Suprapubic skin (tissue), 4 donors: Measurements from ENCODE around the gene CRYZL1. TPM values are rescaled to one million over a fixed set of nuclear protein-coding genes. Genes with fewer than 3 reads are reported as not detected.

Experiments
- DNase-seq, 2 donors: peaks; one replicate each; pipeline ENCODE4 v3.0.0-alpha.2; 2019; ENCODE audit warnings: low spot score in 2 of 2
- H3K27ac ChIP-seq: fragments of 200-600 bp; sonication (generic); one replicate; pipeline ENCODE4 v1.5.1; 2019
- H3K27me3 ChIP-seq: fragments of 200-600 bp; sonication (generic); one replicate; pipeline ENCODE4 v1.5.1; 2019
- H3K36me3 ChIP-seq: fragments of 200-600 bp; sonication (generic); one replicate; pipeline ENCODE4 v1.5.1; 2019
- H3K4me1 ChIP-seq: fragments of 200-600 bp; sonication (generic); one replicate; pipeline ENCODE4 v1.5.1; 2019
- H3K4me3 ChIP-seq: fragments of 200-600 bp; sonication (generic); one replicate; pipeline ENCODE4 v1.5.1; 2019; ENCODE audit warnings: mild to moderate bottlenecking
- H3K9me3 ChIP-seq: fragments of 200-600 bp; sonication (generic); one replicate; pipeline ENCODE4 v1.5.1; 2019
- CTCF ChIP-seq, 2 donors: fragments of 200-600 bp in 1 of 2; fragments of 450-650 bp in 1 of 2; sonication (generic) in 1 of 2; IDR thresholded peaks; one replicate each; pipeline ENCODE4 v1.5.1; 2016 to 2019; ENCODE audit warnings: antibody characterized with exemption in 2 of 2, mild to moderate bottlenecking in 1 of 2, moderate library complexity in 1 of 2
- EP300 ChIP-seq: sonication (generic); formaldehyde crosslinking; IDR thresholded peaks from one replicate; pipeline ENCODE4 v1.6.1; 2017; ENCODE audit warnings: antibody characterized with exemption
- POLR2A ChIP-seq, 2 donors: fragments of 450-650 bp; IDR thresholded peaks; one replicate each; pipeline ENCODE4 v1.6.1; 2017; ENCODE audit warnings: antibody characterized with exemption in 2 of 2, mild to moderate bottlenecking in 2 of 2, moderate library complexity in 2 of 2
- POLR2AphosphoS5 ChIP-seq, 3 donors: sonication (generic); formaldehyde crosslinking; IDR thresholded peaks; one replicate each; pipeline ENCODE4 v1.6.1; 2017; ENCODE audit warnings: antibody characterized with exemption in 3 of 3
- WGBS: methylation state at CpG from one replicate; pipeline ENCODE4 v1.1.5; 2018; 5-methylcytosine and 5-hydroxymethylcytosine counted together
- total RNA-seq, 4 donors: library from RNA; depleted of rRNA; stranded (reverse); fragments of >200 nt; gene quantifications; one replicate each; pipeline ENCODE4 v1.1.0, GENCODE V29; 2016

Gene CRYZL1
- total RNA-seq, 4 donors from 2014 or later = 13.8 to 99.7 (median 23.7) TPM

- TF ChIP-seq POLR2AphosphoS5 (IDR thresholded peaks at IDR 0.05) (no peak), EP300 (no peak)
- peaks cover 57% of the 10 kb centered on the region for H3K36me3 ChIP-seq
- H3K27ac ChIP-seq = no peak overlapping the region
- no peaks in the 10 kb centered on the region for H3K9me3 ChIP-seq
- H3K4me1 ChIP-seq = peaks cover 9% of the 10 kb centered on the region
- no peak overlapping the region for H3K4me3 ChIP-seq
- no peaks in the 10 kb centered on the region for H3K27me3 ChIP-seq
- DNase-seq = no peak
- 67% methylated on average over 6 of the region's 6 CpGs for WGBS
Measured at GRCh38 chr21:33567914-33568313, 73.6 kb downstream of the CRYZL1 start.

GRCh38 chr21:33566514-33566913 is 75.0 kb downstream of the CRYZL1 start:
- no peak for DNase-seq
- H3K4me1 ChIP-seq = peaks cover 9% of the 10 kb centered on the region
- H3K27ac ChIP-seq = no peak overlapping the region
- 95% methylated on average over 2 of the region's 2 CpGs for WGBS
- TF ChIP-seq POLR2AphosphoS5 (IDR thresholded peaks at IDR 0.05) (no peak), CTCF (IDR thresholded peaks at IDR 0.05) (no peak), POLR2A (IDR thresholded peaks at IDR 0.05) (no peak), EP300 (no peak)
- H3K36me3 ChIP-seq = peaks cover 62% of the 10 kb centered on the region
- no peaks in the 10 kb centered on the region for H3K27me3 ChIP-seq
- no peaks in the 10 kb centered on the region for H3K9me3 ChIP-seq
- H3K4me3 ChIP-seq = no peak overlapping the region

- H3K4me3 ChIP-seq = no peak overlapping the region
- H3K27ac ChIP-seq = no peak overlapping the region
- no peaks in the 10 kb centered on the region for H3K9me3 ChIP-seq
- no peak for DNase-seq
- TF ChIP-seq POLR2AphosphoS5 (IDR thresholded peaks at IDR 0.05) = no peak
- no peak for TF ChIP-seq POLR2A (IDR thresholded peaks at IDR 0.05)
- no peak for TF ChIP-seq CTCF (IDR thresholded peaks at IDR 0.05)
- TF ChIP-seq EP300 = no peak
- peaks cover under 1% of the 10 kb centered on the region for H3K4me1 ChIP-seq
- H3K27me3 ChIP-seq = no peaks in the 10 kb centered on the region
- peaks cover 68% of the 10 kb centered on the region for H3K36me3 ChIP-seq
- 96% methylated on average over 2 of the region's 2 CpGs for whole genome bisulfite sequencing
Measured at GRCh38 chr21:33562389-33562788, 79.2 kb downstream of the CRYZL1 start.

GRCh38 chr21:33561373-33561772 is 80.2 kb downstream of the CRYZL1 start:
- Histone ChIP-seq H3K4me3 (no peak overlapping the region), H3K36me3 (peaks cover 66% of the 10 kb centered on the region), H3K27ac (no peak overlapping the region), H3K4me1 (no peaks in the 10 kb centered on the region), H3K9me3 (no peaks in the 10 kb centered on the region), H3K27me3 (no peaks in the 10 kb centered on the region)
- no peak for DNase-seq
- WGBS = 77% methylated on average over 2 of the region's 2 CpGs
- no peak for TF ChIP-seq EP300

- no peaks in the 10 kb centered on the region for H3K27me3 ChIP-seq
- no peaks in the 10 kb centered on the region for H3K9me3 ChIP-seq
- no peak overlapping the region for H3K27ac ChIP-seq
- H3K4me3 ChIP-seq = no peak overlapping the region
- peaks cover 70% of the 10 kb centered on the region for H3K36me3 ChIP-seq
- no peak for DNase-seq
- no peak for TF ChIP-seq POLR2A (IDR thresholded peaks at IDR 0.05)
- no peak for TF ChIP-seq CTCF (IDR thresholded peaks at IDR 0.05)
- H3K4me1 ChIP-seq = peaks cover 3% of the 10 kb centered on the region
Measured at GRCh38 chr21:33560965-33561364, 80.6 kb downstream of the CRYZL1 start.

- peaks cover 73% of the 10 kb centered on the region for H3K36me3 ChIP-seq
- TF ChIP-seq POLR2AphosphoS5 (IDR thresholded peaks at IDR 0.05) (no peak), EP300 (no peak), CTCF (IDR thresholded peaks at IDR 0.05) (no peak), POLR2A (IDR thresholded peaks at IDR 0.05) (no peak)
- H3K27me3 ChIP-seq = no peaks in the 10 kb centered on the region
- H3K4me1 ChIP-seq = peaks cover 11% of the 10 kb centered on the region
- DNase-seq = no peak
- H3K4me3 ChIP-seq = no peak overlapping the region
- 96% methylated on average over 10 of the region's 10 CpGs for WGBS
- H3K27ac ChIP-seq = no peak overlapping the region
- no peaks in the 10 kb centered on the region for H3K9me3 ChIP-seq
Measured at GRCh38 chr21:33559813-33560212, 81.7 kb downstream of the CRYZL1 start.
